GM12864 (cell line): ENCODE data around the gene PI4KB.

Experiments
- DNase-seq: peaks from one replicate; pipeline ENCODE4 v3.0.0-alpha.2; 2011; ENCODE audit warnings: low read depth
- H3K4me3 ChIP-seq: 2 replicates; pipeline ENCODE4 v1.5.1; 2011; ENCODE audit warnings: mild to moderate bottlenecking, low read depth, low read length, control low read depth
- TF ChIP-seq, protein P1 (sequence below): IDR thresholded peaks from 2 replicates; pipeline ENCODE4 v1.5.1; 2011; ENCODE audit warnings: low read depth, mild to moderate bottlenecking, moderate library complexity, low read length, control low read depth, inconsistent platforms; ENCODE audit errors: missing control alignments

Gene PI4KB

DNA sequence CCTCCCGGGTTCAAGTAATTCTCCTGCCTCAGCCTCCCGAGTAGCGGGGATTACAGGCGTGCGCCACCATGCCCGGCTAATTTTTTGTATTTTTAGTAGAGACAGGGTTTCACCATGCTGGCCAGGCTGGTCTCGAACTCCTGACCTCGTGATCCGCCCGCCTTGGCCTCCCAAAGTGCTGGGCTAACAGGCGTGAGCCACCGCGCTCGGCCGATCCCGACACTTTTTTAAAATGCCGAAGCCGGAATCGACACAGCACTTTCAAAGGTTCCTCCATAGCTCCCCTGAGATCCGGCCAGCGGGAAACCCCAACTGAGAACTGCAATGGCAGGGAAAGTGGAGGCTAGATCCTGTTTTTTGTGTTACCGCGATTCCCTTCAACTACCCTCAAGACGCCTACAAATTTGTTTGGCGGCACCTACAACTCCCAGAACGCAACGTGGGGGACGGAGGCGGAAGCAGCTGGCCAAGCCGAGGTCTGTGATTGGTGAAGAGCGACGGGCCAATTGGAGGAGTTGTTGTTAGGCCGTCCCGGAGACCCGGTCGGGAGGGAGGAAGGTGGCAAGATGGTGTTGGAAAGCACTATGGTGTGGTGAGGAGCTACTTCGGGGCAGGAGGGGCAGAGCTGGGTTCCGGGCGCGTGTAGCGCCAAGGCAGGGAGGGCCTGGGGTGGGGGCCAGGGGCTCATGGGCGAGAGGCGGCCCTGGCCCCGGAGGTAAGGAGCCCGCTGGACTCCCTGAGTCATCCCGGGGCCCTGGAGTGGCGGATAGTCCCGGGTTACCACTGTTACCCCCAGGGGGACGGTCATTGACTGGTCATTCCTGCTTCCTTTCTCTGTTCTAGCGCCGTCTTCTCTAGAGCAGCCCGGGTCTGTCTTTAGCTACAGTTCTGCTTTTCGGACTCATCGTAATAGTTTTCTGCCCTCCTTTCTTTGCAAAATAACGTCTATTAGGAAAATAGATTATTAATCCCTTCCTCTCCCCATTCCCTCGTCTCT is 72.7 kb downstream of the PI4KB start, which contains the start of gene PSMD4:
Gene PSMD4, plus strand, starts transcription at position 518 of the 997 bp plus-strand sequence. Its CDS starts 49 bp downstream, at position 567.
- peak; percentile 93 for DNase-seq
- H3K4me3 ChIP-seq, result peak within 1 kb of the TSS; percentile 74
- TF ChIP-seq, protein P1, sequence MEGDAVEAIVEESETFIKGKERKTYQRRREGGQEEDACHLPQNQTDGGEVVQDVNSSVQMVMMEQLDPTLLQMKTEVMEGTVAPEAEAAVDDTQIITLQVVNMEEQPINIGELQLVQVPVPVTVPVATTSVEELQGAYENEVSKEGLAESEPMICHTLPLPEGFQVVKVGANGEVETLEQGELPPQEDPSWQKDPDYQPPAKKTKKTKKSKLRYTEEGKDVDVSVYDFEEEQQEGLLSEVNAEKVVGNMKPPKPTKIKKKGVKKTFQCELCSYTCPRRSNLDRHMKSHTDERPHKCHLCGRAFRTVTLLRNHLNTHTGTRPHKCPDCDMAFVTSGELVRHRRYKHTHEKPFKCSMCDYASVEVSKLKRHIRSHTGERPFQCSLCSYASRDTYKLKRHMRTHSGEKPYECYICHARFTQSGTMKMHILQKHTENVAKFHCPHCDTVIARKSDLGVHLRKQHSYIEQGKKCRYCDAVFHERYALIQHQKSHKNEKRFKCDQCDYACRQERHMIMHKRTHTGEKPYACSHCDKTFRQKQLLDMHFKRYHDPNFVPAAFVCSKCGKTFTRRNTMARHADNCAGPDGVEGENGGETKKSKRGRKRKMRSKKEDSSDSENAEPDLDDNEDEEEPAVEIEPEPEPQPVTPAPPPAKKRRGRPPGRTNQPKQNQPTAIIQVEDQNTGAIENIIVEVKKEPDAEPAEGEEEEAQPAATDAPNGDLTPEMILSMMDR, result no peak

GRCh38 chr1:151251656-151252470 is 75.4 kb downstream of the PI4KB start:
- DNase-seq, result peak; percentile 68
- TF ChIP-seq, protein P1, result peak; percentile 80
- H3K4me3 ChIP-seq, result no peak overlapping the region

GRCh38 chr1:151246786-151247185 is 80.4 kb downstream of the PI4KB start:
- H3K4me3 ChIP-seq, result no peak overlapping the region
- no peak for DNase-seq

GRCh38 chr1:151243683-151244216 is 83.5 kb downstream of the PI4KB start:
- no peak overlapping the region for H3K4me3 ChIP-seq
- TF ChIP-seq, protein P1, result no peak
- DNase-seq, result no peak

More at GRCh38 chr1:151246786-151247185, 80.4 kb downstream of the PI4KB start:
- TF ChIP-seq, protein P1, result no peak

DNA sequence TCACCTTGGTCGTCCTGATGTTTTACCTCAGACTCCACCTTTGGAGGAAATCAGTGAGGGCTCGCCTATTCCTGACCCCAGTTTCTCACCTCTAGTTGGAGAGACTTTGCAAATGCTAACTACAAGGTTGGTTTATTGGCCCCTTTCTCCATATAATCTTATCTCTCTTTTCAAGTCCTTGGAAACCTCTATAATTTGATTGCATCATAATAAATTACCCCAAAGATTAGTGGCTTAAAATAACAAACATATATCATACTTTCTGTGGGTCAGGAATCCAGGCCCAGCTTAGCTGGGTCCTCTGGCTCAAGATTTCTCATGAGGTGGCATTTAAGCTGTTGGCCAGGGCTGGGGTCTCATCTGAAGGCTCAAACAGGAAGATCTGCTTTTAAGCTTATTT is 84.8 kb downstream of the PI4KB start:
- H3K4me3 ChIP-seq, result no peak overlapping the region
- no peak for DNase-seq

More for the DNA sequence above, 84.8 kb downstream of the PI4KB start:
- TF ChIP-seq, protein P1, result no peak
